Astrocyte (in vitro differentiated cells and primary cell): ENCODE results near the gene HIPK2. TPM values are rescaled to one million over a fixed set of nuclear protein-coding genes. Genes with fewer than 3 reads are reported as not detected.

Experiments used
- DNase-seq: peaks from one replicate; pipeline ENCODE4 v3.0.0-alpha.2; 2010; ENCODE audit warnings: low read depth
- FAIRE-seq: peaks from 2 replicates; lab custom pipeline; 2011; peaks lifted over from hg19 to GRCh38; lab: Jason Lieb, UNC
- H2AFZ ChIP-seq: 2 replicates; pipeline ENCODE4 v1.6.0; 2012; ENCODE audit warnings: low read depth, low read length, inconsistent platforms
- H3K27ac ChIP-seq: 2 replicates; pipeline ENCODE4 v1.5.1; 2011; ENCODE audit warnings: low read depth, low read length, inconsistent platforms
- H3K27me3 ChIP-seq: 2 replicates; pipeline ENCODE4 v1.6.0; 2011; ENCODE audit warnings: low read length, inconsistent platforms; ENCODE audit not compliant: insufficient read depth
- H3K36me3 ChIP-seq: 2 replicates; pipeline ENCODE4 v1.5.1; 2011; ENCODE audit warnings: low read length, inconsistent platforms; ENCODE audit not compliant: insufficient read depth
- H3K4me1 ChIP-seq: 2 replicates; pipeline ENCODE4 v1.5.1; 2011; ENCODE audit warnings: low read length, inconsistent platforms; ENCODE audit not compliant: insufficient read depth
- H3K4me2 ChIP-seq: 2 replicates; pipeline ENCODE4 v1.6.0; 2012; ENCODE audit warnings: low read length, inconsistent platforms
- H3K4me3 ChIP-seq: 2 replicates; pipeline ENCODE4 v1.5.1; 2011; ENCODE audit warnings: low read depth, mild to moderate bottlenecking, low read length, inconsistent platforms; ENCODE audit not compliant: insufficient read depth
- H3K79me2 ChIP-seq: 2 replicates; pipeline ENCODE4 v1.6.0; 2012; ENCODE audit warnings: mild to moderate bottlenecking, low read length, inconsistent platforms; ENCODE audit not compliant: insufficient read depth
- H3K9ac ChIP-seq: 2 replicates; pipeline ENCODE4 v1.6.0; 2012; ENCODE audit warnings: mild to moderate bottlenecking, low read length, inconsistent platforms
- H3K9me3 ChIP-seq: 2 replicates; pipeline ENCODE4 v1.5.1; 2012; ENCODE audit warnings: low read depth, mild to moderate bottlenecking, low read length, inconsistent platforms; ENCODE audit not compliant: insufficient read depth
- H4K20me1 ChIP-seq: 2 replicates; pipeline ENCODE4 v1.6.0; 2012; ENCODE audit warnings: low read length, inconsistent platforms; ENCODE audit not compliant: insufficient read depth
- H3K27ac Mint-ChIP-seq: one replicate; pipeline ENCODE4 v1.8.0; 2021; ENCODE audit warnings: mild to moderate bottlenecking, mixed read lengths; ENCODE audit not compliant: unreplicated experiment
- H3K27me3 Mint-ChIP-seq: one replicate; pipeline ENCODE4 v1.8.0; 2021; ENCODE audit warnings: low read depth, mixed read lengths; ENCODE audit not compliant: unreplicated experiment
- H3K36me3 Mint-ChIP-seq: one replicate; pipeline ENCODE4 v1.8.0; 2021; ENCODE audit warnings: low read depth, mixed read lengths; ENCODE audit not compliant: unreplicated experiment
- H3K4me1 Mint-ChIP-seq: one replicate; pipeline ENCODE4 v1.8.0; 2021; ENCODE audit warnings: low read depth, mixed read lengths; ENCODE audit not compliant: unreplicated experiment
- H3K4me3 Mint-ChIP-seq: one replicate; pipeline ENCODE4 v1.8.0; 2021; ENCODE audit warnings: mild to moderate bottlenecking, moderate library complexity, mixed read lengths; ENCODE audit not compliant: unreplicated experiment
- H3K9me3 Mint-ChIP-seq: one replicate; pipeline ENCODE4 v1.8.0; 2021; ENCODE audit warnings: mild to moderate bottlenecking, mixed read lengths; ENCODE audit not compliant: unreplicated experiment
- EZH2 ChIP-seq: IDR thresholded peaks from 2 replicates; pipeline ENCODE4 v1.6.1; 2012; ENCODE audit warnings: mild to moderate bottlenecking, low read length, inconsistent platforms; ENCODE audit not compliant: insufficient read depth
- total RNA-seq: library from RNA; stranded (reverse); gene quantifications from 2 replicates; pipeline ENCODE4 v1.2.1, GENCODE V29; 2021
- TF ChIP-seq, protein P1 (sequence below): IDR thresholded peaks from 2 replicates; pipeline ENCODE4 v1.5.1; 2011; ENCODE audit warnings: low read depth, mild to moderate bottlenecking, inconsistent platforms, low read length, moderate library complexity; ENCODE audit not compliant: insufficient read depth

The HIPK2 gene
- total RNA-seq, 1 donor from 2014 or later: 35.8 TPM

DNA sequence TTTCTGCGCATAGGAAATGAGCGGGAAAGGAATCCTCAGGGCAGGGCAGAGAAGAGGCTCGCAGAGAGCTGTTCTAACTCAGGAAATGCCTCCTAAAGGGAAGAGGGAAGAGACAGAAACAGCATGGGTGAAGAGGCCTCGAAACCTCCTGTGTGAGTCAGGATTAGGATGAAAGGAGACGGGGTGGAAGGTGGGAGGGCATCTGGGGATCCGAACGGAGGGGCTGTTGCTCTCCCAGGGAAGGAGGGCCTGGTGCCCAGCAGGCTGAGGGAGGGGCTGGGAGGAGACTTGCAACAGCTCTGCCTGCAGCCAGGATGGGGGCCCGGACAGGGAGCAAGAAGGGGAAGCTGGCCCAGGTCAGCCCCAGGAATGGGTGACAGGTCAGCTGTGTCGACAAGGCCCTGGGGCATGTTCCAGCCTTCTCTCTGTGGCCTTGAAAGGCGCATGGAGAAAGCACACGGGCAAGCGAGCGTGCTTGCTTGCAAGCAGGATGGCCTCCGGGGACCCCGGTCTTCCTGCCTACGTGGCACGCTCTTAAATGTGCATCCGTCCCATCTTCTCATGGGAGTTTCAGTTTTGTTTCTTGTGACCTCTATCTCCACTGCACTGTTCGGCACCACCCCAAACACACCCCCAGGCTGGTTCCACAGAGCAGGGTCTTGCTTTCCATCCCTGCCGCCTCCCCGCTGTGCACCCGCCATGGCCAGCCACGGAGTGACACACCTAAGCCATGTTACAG, 63.5 kb downstream of the HIPK2 start:
- Histone ChIP-seq H3K27me3 (no peaks in the 10 kb centered on the region), H3K79me2 (peaks cover 87% of the 10 kb centered on the region), H3K4me2 (no peak overlapping the region), H2AFZ (no peak overlapping the region), H3K4me3 (no peak overlapping the region), H3K36me3 (peaks cover 20% of the 10 kb centered on the region), H3K27ac (no peak overlapping the region), H3K4me1 (peaks cover 9% of the 10 kb centered on the region), H3K9ac (no peak overlapping the region), H3K9me3 (no peaks in the 10 kb centered on the region), H4K20me1 (peaks cover 85% of the 10 kb centered on the region)
- DNase-seq (no peak), FAIRE-seq (no peak)
- no peak for TF ChIP-seq EZH2
- TF ChIP-seq, protein P1, sequence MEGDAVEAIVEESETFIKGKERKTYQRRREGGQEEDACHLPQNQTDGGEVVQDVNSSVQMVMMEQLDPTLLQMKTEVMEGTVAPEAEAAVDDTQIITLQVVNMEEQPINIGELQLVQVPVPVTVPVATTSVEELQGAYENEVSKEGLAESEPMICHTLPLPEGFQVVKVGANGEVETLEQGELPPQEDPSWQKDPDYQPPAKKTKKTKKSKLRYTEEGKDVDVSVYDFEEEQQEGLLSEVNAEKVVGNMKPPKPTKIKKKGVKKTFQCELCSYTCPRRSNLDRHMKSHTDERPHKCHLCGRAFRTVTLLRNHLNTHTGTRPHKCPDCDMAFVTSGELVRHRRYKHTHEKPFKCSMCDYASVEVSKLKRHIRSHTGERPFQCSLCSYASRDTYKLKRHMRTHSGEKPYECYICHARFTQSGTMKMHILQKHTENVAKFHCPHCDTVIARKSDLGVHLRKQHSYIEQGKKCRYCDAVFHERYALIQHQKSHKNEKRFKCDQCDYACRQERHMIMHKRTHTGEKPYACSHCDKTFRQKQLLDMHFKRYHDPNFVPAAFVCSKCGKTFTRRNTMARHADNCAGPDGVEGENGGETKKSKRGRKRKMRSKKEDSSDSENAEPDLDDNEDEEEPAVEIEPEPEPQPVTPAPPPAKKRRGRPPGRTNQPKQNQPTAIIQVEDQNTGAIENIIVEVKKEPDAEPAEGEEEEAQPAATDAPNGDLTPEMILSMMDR: no peak
- Mint-ChIP-seq H3K27ac (no peak overlapping the region), H3K4me3 (no peak overlapping the region), H3K9me3 (no peaks in the 10 kb centered on the region), H3K27me3 (no peaks in the 10 kb centered on the region), H3K36me3 (peaks cover 30% of the 10 kb centered on the region), H3K4me1 (peaks cover 3% of the 10 kb centered on the region)

DNA sequence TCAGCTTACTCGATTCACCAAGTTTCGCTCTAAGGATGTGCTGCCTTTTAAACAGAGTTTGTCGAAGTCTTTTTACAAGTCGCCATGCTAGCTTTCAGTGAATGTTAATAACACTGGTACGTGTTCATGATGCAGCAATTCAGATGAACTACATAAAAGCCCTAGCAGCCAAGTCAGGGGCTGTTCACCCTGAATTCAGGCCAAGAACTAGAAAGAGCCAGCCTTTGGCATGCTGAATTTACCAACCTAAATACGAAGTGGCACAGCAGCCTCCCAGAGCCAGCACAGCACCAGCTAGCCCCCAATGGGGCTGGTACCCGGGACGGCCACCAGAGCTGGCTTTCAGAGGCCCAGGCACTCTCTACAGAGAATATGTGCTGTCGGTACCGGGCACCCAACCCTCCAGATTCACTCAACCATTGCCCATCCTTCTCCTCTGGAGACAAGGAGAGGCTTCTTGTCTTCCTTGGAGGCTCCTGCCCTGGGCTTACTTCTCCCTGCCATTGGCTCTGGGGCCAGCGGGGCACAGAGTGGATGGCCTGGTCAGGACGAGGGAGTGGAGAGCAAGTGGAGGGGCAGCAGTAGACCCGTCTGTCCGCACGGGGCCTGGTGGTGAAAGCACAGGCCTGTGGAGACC, 64.2 kb downstream of the HIPK2 start:
- Mint-ChIP-seq H3K4me3 (no peak overlapping the region), H3K4me1 (peaks cover 3% of the 10 kb centered on the region), H3K27ac (no peak overlapping the region), H3K36me3 (peaks cover 30% of the 10 kb centered on the region), H3K27me3 (no peaks in the 10 kb centered on the region), H3K9me3 (no peaks in the 10 kb centered on the region)
- Histone ChIP-seq H3K4me1 (peaks cover 9% of the 10 kb centered on the region), H3K36me3 (peaks cover 20% of the 10 kb centered on the region), H2AFZ (no peak overlapping the region), H3K27me3 (no peaks in the 10 kb centered on the region), H3K4me2 (no peak overlapping the region), H3K9me3 (no peaks in the 10 kb centered on the region), H3K27ac (no peak overlapping the region), H3K9ac (no peak overlapping the region), H4K20me1 (peaks cover 86% of the 10 kb centered on the region), H3K79me2 (peaks cover 86% of the 10 kb centered on the region), H3K4me3 (no peak overlapping the region)
- no peak for TF ChIP-seq EZH2
- TF ChIP-seq, protein P1: no peak
- FAIRE-seq: no peak
- no peak for DNase-seq

DNA sequence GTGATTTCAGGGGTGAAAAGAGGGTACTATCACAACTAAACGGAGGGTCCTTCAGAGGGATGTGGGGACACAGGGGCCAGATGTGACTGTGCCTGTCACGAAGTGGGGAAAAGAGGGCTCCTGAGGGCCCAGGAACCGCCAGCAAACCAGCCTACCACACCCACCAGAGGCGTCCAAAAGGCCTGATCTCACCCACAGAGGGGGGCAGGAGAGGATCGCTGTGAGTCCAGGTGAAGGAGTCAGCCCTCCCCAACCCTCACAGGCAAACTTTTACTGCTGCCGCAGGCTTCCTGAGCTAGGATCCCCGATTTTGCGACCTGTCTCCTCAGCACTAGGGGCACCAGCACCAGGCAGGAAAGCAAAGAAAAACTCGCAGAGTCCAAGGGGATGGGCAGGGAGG, 64.7 kb downstream of the HIPK2 start:
- Histone ChIP-seq H2AFZ (no peak overlapping the region), H3K79me2 (peaks cover 86% of the 10 kb centered on the region), H3K4me2 (no peak overlapping the region), H3K27ac (no peak overlapping the region), H3K36me3 (peaks cover 20% of the 10 kb centered on the region), H3K9ac (no peak overlapping the region), H3K4me3 (no peak overlapping the region), H3K4me1 (peaks cover 9% of the 10 kb centered on the region), H3K27me3 (no peaks in the 10 kb centered on the region), H4K20me1 (peaks cover 86% of the 10 kb centered on the region), H3K9me3 (no peaks in the 10 kb centered on the region)
- FAIRE-seq (no peak), DNase-seq (no peak)
- Mint-ChIP-seq H3K27ac (no peak overlapping the region), H3K4me3 (no peak overlapping the region), H3K36me3 (peaks cover 30% of the 10 kb centered on the region), H3K4me1 (peaks cover 3% of the 10 kb centered on the region), H3K27me3 (no peaks in the 10 kb centered on the region), H3K9me3 (no peaks in the 10 kb centered on the region)
- TF ChIP-seq, protein P1: no peak
- TF ChIP-seq EZH2: no peak
